Lung (tissue), 16 donors: Measurements from ENCODE around the gene RAC3. TPM values are rescaled to one million over a fixed set of nuclear protein-coding genes. Genes with fewer than 3 reads are reported as not detected.
A peak's percentile ranks its signal among the peaks of the same experiment; 100 is the strongest.

Source experiments
- ATAC-seq: fragments of 200-7000 bp; cut with Tn5 transposase; one replicate; pipeline ENCODE4 v1.9.1; 2020; ENCODE audit warnings: moderate number of reproducible peaks; ENCODE audit not compliant: insufficient read depth, low FRiP score
- DNase-seq, 3 donors: peaks; one replicate each; pipeline ENCODE4 v3.0.0-alpha.2; 2013 to 2017
- H3K27ac ChIP-seq, 2 donors: one replicate each; pipeline ENCODE4 v1.5.1; 2013; ENCODE audit warnings: mild to moderate bottlenecking in 2 of 2, moderate library complexity in 2 of 2, control low read depth in 1 of 2, inconsistent platforms in 1 of 2, low read depth in 1 of 2, low read length in 1 of 2
- H3K27me3 ChIP-seq, 3 donors: one replicate each; pipeline ENCODE4 v1.5.1; 2013; ENCODE audit warnings: low read length in 2 of 3; ENCODE audit not compliant: control insufficient read depth in 3 of 3, insufficient read depth in 3 of 3
- H3K36me3 ChIP-seq, 4 donors: one replicate each; pipeline ENCODE4 v1.5.1; 2013; ENCODE audit warnings: low read length in 4 of 4, mild to moderate bottlenecking in 1 of 4, moderate library complexity in 1 of 4; ENCODE audit not compliant: control insufficient read depth in 4 of 4, insufficient read depth in 4 of 4
- H3K4me1 ChIP-seq, 5 donors: one replicate each; pipeline ENCODE4 v1.5.1; 2013; ENCODE audit warnings: low read length in 5 of 5, mild to moderate bottlenecking in 2 of 5, moderate library complexity in 1 of 5; ENCODE audit not compliant: control insufficient read depth in 5 of 5, insufficient read depth in 5 of 5
- H3K4me3 ChIP-seq: one replicate; pipeline ENCODE4 v1.5.1; 2013; ENCODE audit warnings: mild to moderate bottlenecking, control low read depth, moderate library complexity
- H3K9ac ChIP-seq, 2 donors: one replicate each; pipeline ENCODE4 v1.5.1; 2013; ENCODE audit warnings: low read length in 2 of 2, control low read depth in 1 of 2; ENCODE audit not compliant: insufficient read depth in 1 of 2
- H3K9me3 ChIP-seq, 4 donors: one replicate each; pipeline ENCODE4 v1.5.1; 2013; ENCODE audit warnings: low read length in 3 of 4, mild to moderate bottlenecking in 1 of 4, moderate library complexity in 1 of 4; ENCODE audit not compliant: control insufficient read depth in 4 of 4, insufficient read depth in 3 of 4
- WGBS, 2 donors: extraction: QIAGEN DNeasy Blood & Tissue Kit; methylation state at CpG; one replicate each; pipeline ENCODE4 v1.1.7; 2013; 5-methylcytosine and 5-hydroxymethylcytosine counted together
- long read RNA-seq, 5 donors: transcript quantifications; one replicate each; lab custom pipeline, GENCODE V29; 2026
- polyA plus RNA-seq, 2 donors: library from polyadenylated mRNA; stranded (reverse); fragments of 200-250 nt; gene quantifications; one replicate each; pipeline ENCODE4 v1.2.1, GENCODE V29; 2013
- total RNA-seq, 2 donors: library from RNA; depleted of rRNA in 1 of 2; stranded (reverse); fragments of >200 nt in 1 of 2; gene quantifications; one replicate each; pipeline ENCODE4 v1.2.1, GENCODE V29; 2014 to 2021
- TF ChIP-seq, protein P1 (sequence below): IDR thresholded peaks from 2 replicates; pipeline ENCODE4 v1.5.1; 2012; ENCODE audit warnings: mild to moderate bottlenecking; ENCODE audit errors: control extremely low read depth, extremely low read depth
- donor health status: control.
- donor health status: control.
- donor health status: Bipolar disorder and iron deficiency.
- donor health status: healthy.
- donor health status: DM: yes; HTN: yes; CAD: no.

The RAC3 gene
- total RNA-seq: 1 to 10 TPM; 8.2 to 8.3 TPM
- polyA plus RNA-seq: 1 to 10 TPM; 6.0 to 8.0 TPM
- long read RNA-seq, donor 1, transcript RAC3-201 (6 exons, 1,090 nt): major isoform, 14 of 23 reads
- long read RNA-seq, donor 1, partial matches to known transcripts: 8 of 23 reads
- long read RNA-seq, donor 1, other reads (novel, unspliced or antisense): 0 of 23 reads
- long read RNA-seq, donor 2, transcript RAC3-201 (6 exons, 1,090 nt): major isoform, 6 of 8 reads
- long read RNA-seq, donor 2, partial matches to known transcripts: 0 of 8 reads
- long read RNA-seq, donor 2, other reads (novel, unspliced or antisense): 0 of 8 reads
- long read RNA-seq, donor 3, transcript RAC3-201 (6 exons, 1,090 nt): major isoform, 11 of 13 reads
- long read RNA-seq, donor 3, partial matches to known transcripts: 0 of 13 reads
- long read RNA-seq, donor 3, other reads (novel, unspliced or antisense): 0 of 13 reads
- long read RNA-seq, donor 4, transcript RAC3-201 (6 exons, 1,090 nt): major isoform, 8 of 9 reads
- long read RNA-seq, donor 4, partial matches to known transcripts: 0 of 9 reads
- long read RNA-seq, donor 4, other reads (novel, unspliced or antisense): 0 of 9 reads
- long read RNA-seq, donor 5, transcript RAC3-201 (6 exons, 1,090 nt): major isoform, 17 of 20 reads
- long read RNA-seq, donor 5, partial matches to known transcripts: 0 of 20 reads
- long read RNA-seq, donor 5, other reads (novel, unspliced or antisense): 0 of 20 reads

DNA sequence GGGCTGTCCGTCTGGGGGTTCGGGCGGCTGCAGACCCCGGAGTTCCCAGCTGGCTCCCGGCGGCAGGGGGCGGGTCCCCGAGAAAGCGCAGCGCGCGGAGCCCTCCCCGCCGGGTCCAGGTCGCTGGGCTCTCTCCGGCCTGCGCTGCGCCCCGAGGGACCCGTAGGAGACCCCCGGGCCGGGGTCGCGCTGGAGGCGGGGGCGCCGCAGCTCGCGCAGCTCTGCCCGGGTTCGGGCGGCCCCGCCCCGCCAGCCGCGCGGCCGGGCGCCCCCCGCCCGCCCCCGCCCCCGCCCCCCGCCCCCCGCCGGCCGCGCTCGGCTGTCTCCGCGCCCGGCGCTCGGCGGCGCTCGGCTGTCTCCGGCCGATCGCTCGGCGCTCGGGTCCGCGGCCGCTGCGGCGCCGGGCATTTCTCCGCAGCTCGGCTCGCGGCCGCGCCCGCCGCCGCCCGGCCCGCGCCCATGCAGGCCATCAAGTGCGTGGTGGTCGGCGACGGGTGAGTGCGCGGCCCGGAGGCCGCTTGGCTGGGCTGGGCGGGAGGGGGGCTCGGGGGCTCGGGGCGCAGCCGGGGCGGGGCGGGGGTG is at the start of gene RAC3:
RAC3 (plus strand) TSS at position 376 of the 582 bp plus-strand sequence; CDS start at position 460, 84 bp downstream.
- peak within 1 kb of the TSS; percentile 30 for H3K4me3 ChIP-seq
- H3K27me3 ChIP-seq: no peaks in the 10 kb centered on the region
- DNase-seq (peak in 2 of 3 donors; percentile 47 to 68), ATAC-seq (no peak)
- WGBS, 2 donors: 0 to 1% methylated on average over 37 to 96 of the region's 96 CpGs
- H3K9ac ChIP-seq: no peak within 1 kb of the TSS
- H3K27ac ChIP-seq: no peak within 1 kb of the TSS
- peaks cover 0 to 4% (median 2%) of the 10 kb centered on the region in 4 donors for H3K36me3 ChIP-seq
- peaks cover 0 to 17% (median 4%) of the 10 kb centered on the region in 5 donors for H3K4me1 ChIP-seq
- no peaks in the 10 kb centered on the region for H3K9me3 ChIP-seq
- TF ChIP-seq, protein P1, sequence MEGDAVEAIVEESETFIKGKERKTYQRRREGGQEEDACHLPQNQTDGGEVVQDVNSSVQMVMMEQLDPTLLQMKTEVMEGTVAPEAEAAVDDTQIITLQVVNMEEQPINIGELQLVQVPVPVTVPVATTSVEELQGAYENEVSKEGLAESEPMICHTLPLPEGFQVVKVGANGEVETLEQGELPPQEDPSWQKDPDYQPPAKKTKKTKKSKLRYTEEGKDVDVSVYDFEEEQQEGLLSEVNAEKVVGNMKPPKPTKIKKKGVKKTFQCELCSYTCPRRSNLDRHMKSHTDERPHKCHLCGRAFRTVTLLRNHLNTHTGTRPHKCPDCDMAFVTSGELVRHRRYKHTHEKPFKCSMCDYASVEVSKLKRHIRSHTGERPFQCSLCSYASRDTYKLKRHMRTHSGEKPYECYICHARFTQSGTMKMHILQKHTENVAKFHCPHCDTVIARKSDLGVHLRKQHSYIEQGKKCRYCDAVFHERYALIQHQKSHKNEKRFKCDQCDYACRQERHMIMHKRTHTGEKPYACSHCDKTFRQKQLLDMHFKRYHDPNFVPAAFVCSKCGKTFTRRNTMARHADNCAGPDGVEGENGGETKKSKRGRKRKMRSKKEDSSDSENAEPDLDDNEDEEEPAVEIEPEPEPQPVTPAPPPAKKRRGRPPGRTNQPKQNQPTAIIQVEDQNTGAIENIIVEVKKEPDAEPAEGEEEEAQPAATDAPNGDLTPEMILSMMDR: no peak

DNA sequence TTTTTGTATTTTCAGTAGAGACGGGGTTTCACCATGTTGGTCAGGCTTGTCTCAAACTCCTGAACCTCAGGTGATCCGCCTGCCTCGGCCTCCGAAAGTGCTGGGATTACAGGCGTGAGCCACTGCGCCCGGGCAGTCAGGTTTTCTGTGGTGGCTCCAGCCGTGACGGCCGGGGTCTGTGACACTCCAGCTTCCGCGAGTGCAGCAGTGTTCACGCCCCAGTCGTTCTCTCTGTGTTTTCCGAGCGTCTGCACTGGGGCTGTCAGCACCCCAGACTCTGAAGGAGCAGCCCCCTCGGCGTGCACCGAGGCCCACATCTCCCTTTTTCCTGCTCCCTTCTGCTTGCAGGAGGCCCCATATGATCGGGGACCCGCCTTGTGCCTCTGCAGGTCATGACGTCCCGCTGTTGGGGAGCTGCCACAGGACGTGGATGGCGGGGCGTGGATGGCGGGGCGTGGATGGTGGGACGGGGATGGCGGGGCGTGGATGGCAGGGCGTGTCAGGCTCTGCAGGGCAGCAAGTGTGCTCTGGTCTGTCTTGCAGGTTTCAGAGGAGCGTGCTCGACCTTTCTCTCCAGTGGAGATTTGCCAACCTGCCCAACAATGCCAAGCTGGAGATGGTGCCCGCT is 48.4 kb upstream of the RAC3 start:
- peaks cover 0 to 3% (median 0%) of the 10 kb centered on the region in 4 donors for H3K9me3 ChIP-seq
- no peak overlapping the region for H3K4me3 ChIP-seq

DNA sequence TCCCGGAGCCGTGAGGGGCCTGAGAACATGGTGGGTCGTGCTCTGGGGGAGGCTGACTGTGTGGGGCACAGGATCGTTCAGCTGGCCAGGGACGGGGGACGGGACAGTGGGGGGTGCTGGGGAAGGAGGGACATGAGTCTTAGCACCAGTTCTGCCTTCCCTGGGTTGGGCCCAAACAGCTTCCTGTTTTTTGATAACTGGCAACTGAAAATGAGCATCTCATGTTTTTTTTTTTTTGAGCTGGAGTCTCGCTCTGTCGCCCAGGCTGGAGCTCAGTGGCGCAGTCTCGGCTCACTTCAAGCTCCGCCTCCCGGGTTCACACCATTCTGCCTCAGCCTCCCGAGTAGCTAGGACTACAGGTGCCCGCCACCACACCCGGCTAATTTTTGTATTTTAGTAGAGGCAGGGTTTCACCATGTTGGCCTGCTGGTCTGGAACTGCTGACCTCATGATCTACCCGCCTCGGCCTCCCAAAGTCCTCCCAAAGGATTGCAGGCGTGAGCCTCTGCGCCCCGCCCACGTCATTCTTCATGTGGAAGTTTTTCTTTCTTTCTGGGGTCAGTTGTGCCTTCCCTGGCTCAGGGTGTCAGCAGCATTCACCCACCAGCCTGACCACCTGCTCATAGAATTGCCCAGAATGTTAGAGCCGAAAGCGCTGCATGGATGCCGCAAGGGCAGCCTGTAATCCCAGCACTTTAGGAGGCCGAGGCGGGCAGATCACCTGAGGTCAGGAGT is 47.7 kb upstream of the RAC3 start:
- Histone ChIP-seq H3K4me1 (peaks cover 0 to 9% (median under 1%) of the 10 kb centered on the region in 5 donors), H3K4me3 (no peak overlapping the region), H3K9me3 (peaks cover 0 to 3% (median 0%) of the 10 kb centered on the region in 4 donors), H3K9ac (no peak overlapping the region), H3K27me3 (no peaks in the 10 kb centered on the region), H3K27ac (no peak overlapping the region), H3K36me3 (peaks cover 4 to 32% (median 15%) of the 10 kb centered on the region in 4 donors)
- DNase-seq: no peak
- no peak for ATAC-seq
- WGBS, 2 donors: 86 to 93% methylated on average over 26 of the region's 26 CpGs
- TF ChIP-seq, protein P1: no peak

More for the DNA sequence above, 48.4 kb upstream of the RAC3 start:
- Histone ChIP-seq H3K27ac (no peak overlapping the region), H3K36me3 (peaks cover 4 to 32% (median 15%) of the 10 kb centered on the region in 4 donors), H3K27me3 (no peaks in the 10 kb centered on the region), H3K9ac (no peak overlapping the region), H3K4me1 (peaks cover 0 to 14% (median 3%) of the 10 kb centered on the region in 5 donors)
- TF ChIP-seq, protein P1: no peak
- no peak for DNase-seq
- ATAC-seq: no peak
- 94 to 95% methylated on average over 35 of the region's 35 CpGs for WGBS, 2 donors
